PFSK-1 (cell line): ENCODE data around the gene CHFR. TPM values are rescaled to one million over a fixed set of nuclear protein-coding genes. Genes with fewer than 3 reads are reported as not detected.
A peak's percentile ranks its signal among the peaks of the same experiment; 100 is the strongest.

Experiments
- FOXP2 ChIP-seq: optimal IDR thresholded peaks from 2 replicates; pipeline ENCODE3; 2011; ENCODE audit warnings: borderline replicate concordance, control low read depth, inconsistent platforms; ENCODE audit not compliant: insufficient read depth; ENCODE audit errors: extremely low read length, extremely low read depth
- POLR2AphosphoS5 ChIP-seq: IDR thresholded peaks from 2 replicates; pipeline ENCODE4 v1.6.1; 2012; ENCODE audit warnings: low read depth, mild to moderate bottlenecking, control low read depth, low read length, moderate library complexity
- REST ChIP-seq, 2 experiments: IDR thresholded peaks; 2 replicates each; pipeline versions ENCODE4 v1.6.1 to v1.8.0; 2011 to 2012; ENCODE audit warnings: low read depth in 2 of 2, low read length in 2 of 2, control low read depth in 1 of 2, inconsistent platforms in 1 of 2, mild to moderate bottlenecking in 1 of 2, moderate library complexity in 1 of 2; ENCODE audit not compliant: insufficient read depth in 1 of 2
- SIN3A ChIP-seq: IDR thresholded peaks from 2 replicates; pipeline ENCODE4 v1.6.1; 2012; ENCODE audit warnings: mild to moderate bottlenecking, low read length, moderate library complexity, borderline replicate concordance; ENCODE audit not compliant: insufficient read depth
- TAF1 ChIP-seq: IDR thresholded peaks from 2 replicates; pipeline ENCODE4 v1.6.1; 2012; ENCODE audit warnings: low read length, control low read depth, borderline replicate concordance; ENCODE audit not compliant: insufficient read depth
- polyA plus RNA-seq: library from polyadenylated mRNA; unstranded; fragments of >200 nt; gene quantifications from one replicate; pipeline ENCODE4 v1.2.1, GENCODE V29; 2012; ENCODE audit warnings: low read depth, missing spikeins; ENCODE audit not compliant: insufficient read length

The CHFR gene
- 25.0 TPM for polyA plus RNA-seq

GRCh38 chr12:132887513-132888351 is at the start of gene CHFR:
Gene CHFR (minus strand): TSS chr12:132887605. CDS start chr12:132887328, 277 bp downstream.
- TF ChIP-seq FOXP2, result no peak
- peak; percentile 64; the same call in 1 of the 2 replicates for TF ChIP-seq POLR2AphosphoS5
- no peak for TF ChIP-seq REST (IDR thresholded peaks at IDR 0.05; ENCODE audit: insufficient read depth in 1 of 2, low read depth in 2 of 2, low read length in 2 of 2)
- TF ChIP-seq SIN3A, result peak; percentile 93; the same call in 1 of the 2 replicates
- TF ChIP-seq TAF1, result peak; percentile 60; the same call in 1 of the 2 replicates

GRCh38 chr12:132936163-132936562 is 48.8 kb upstream of the CHFR start:
- TF ChIP-seq POLR2AphosphoS5, result no peak
- TF ChIP-seq SIN3A, result no peak
- TF ChIP-seq TAF1, result no peak
- no peak for TF ChIP-seq FOXP2
- TF ChIP-seq REST (IDR thresholded peaks at IDR 0.05; ENCODE audit: insufficient read depth in 1 of 2, low read depth in 2 of 2, low read length in 2 of 2), result no peak

GRCh38 chr12:132926415-132926833 is 39.0 kb upstream of the CHFR start:
- TF ChIP-seq SIN3A, result no peak
- TF ChIP-seq FOXP2, result no peak
- TF ChIP-seq REST (IDR thresholded peaks at IDR 0.05; ENCODE audit: insufficient read depth in 1 of 2, low read depth in 2 of 2, low read length in 2 of 2), result no peak
- TF ChIP-seq TAF1, result no peak
- TF ChIP-seq POLR2AphosphoS5, result no peak

- TF ChIP-seq REST (IDR thresholded peaks at IDR 0.05; ENCODE audit: insufficient read depth in 1 of 2, low read depth in 2 of 2, low read length in 2 of 2) (no peak), TAF1 (no peak), POLR2AphosphoS5 (no peak), SIN3A (no peak), FOXP2 (no peak)
Observed at GRCh38 chr12:132925597-132926414, 38.4 kb upstream of the CHFR start.
